Gastrocnemius medialis (tissue), 4 donors: ENCODE data around the gene DALRD3. TPM values are rescaled to one million over a fixed set of nuclear protein-coding genes. Genes with fewer than 3 reads are reported as not detected.
A peak's percentile ranks its signal among the peaks of the same experiment; 100 is the strongest.

Source experiments
- ATAC-seq, 2 donors: fragments of 150-250 bp; one replicate each; pipeline ENCODE4 v1.9.1; 2016
- DNase-seq, 2 donors: peaks; one replicate each; pipeline ENCODE4 v3.0.0-alpha.2; 2019
- H3K27ac ChIP-seq, 4 donors: fragments of 200-600 bp; sonication (generic); 1 replicate in 1 of 4; 2 replicates in 3 of 4; pipeline ENCODE4 v1.5.1; 2016 to 2018; ENCODE audit warnings: mild to moderate bottlenecking in 2 of 4, moderate library complexity in 1 of 4
- H3K27me3 ChIP-seq, 3 donors: fragments of 200-600 bp; sonication (generic) in 2 of 3; 1 replicate in 1 of 3; 2 replicates in 2 of 3; pipeline versions ENCODE4 v1.5.1 to v1.6.0; 2016 to 2019; ENCODE audit warnings: mild to moderate bottlenecking in 1 of 3, moderate library complexity in 1 of 3
- H3K36me3 ChIP-seq, 2 donors: fragments of 200-600 bp; sonication (generic) in 1 of 2; one replicate each; pipeline ENCODE4 v1.5.1; 2017 to 2018
- H3K4me1 ChIP-seq, 2 donors: fragments of 200-600 bp; sonication (generic) in 1 of 2; one replicate each; pipeline ENCODE4 v1.5.1; 2016 to 2017; ENCODE audit warnings: mild to moderate bottlenecking in 2 of 2
- H3K4me3 ChIP-seq, 4 donors: fragments of 200-600 bp; sonication (generic) in 3 of 4; 1 replicate in 1 of 4; 2 replicates in 3 of 4; pipeline ENCODE4 v1.5.1; 2016 to 2019; ENCODE audit warnings: mild to moderate bottlenecking in 2 of 4
- H3K9me3 ChIP-seq, 3 donors: fragments of 200-600 bp; sonication (generic) in 2 of 3; 1 replicate in 1 of 3; 2 replicates in 2 of 3; pipeline ENCODE4 v1.5.1; 2016 to 2019
- CTCF ChIP-seq, 5 experiments: fragments of 450-650 bp in 3 of 5; fragments of 200-600 bp in 2 of 5; sonication (generic) in 2 of 5; IDR thresholded peaks in 4 of 5; conservative IDR thresholded peaks in 1 of 5; 1 replicate in 4 of 5; 2 replicates in 1 of 5; pipeline ENCODE4 v1.5.1; 2016 to 2019; ENCODE audit warnings: antibody characterized with exemption in 5 of 5, mild to moderate bottlenecking in 3 of 5, moderate library complexity in 3 of 5
- POLR2A ChIP-seq, 2 donors: fragments of 450-650 bp; IDR thresholded peaks; one replicate each; pipeline ENCODE4 v1.6.1; 2017; ENCODE audit warnings: antibody characterized with exemption in 2 of 2, mild to moderate bottlenecking in 2 of 2, moderate library complexity in 2 of 2
- in situ Hi-C, 4 donors: fragments of 200-750 bp; cut with MboI; loops; one replicate each; pipeline versions ENCODE4 v1.15.0 to v1.8.0; 2017; ENCODE audit warnings: low sequenced_read_pairs in 4 of 4
- intact Hi-C: fragments of 100-400 bp; cut with DNase I; formaldehyde crosslinking; loops from one replicate; pipeline ENCODE4 v1.15.1; 2023; ENCODE audit warnings: low total_unique reads
- total RNA-seq, 4 donors: library from RNA; depleted of rRNA; stranded (reverse); fragments of >200 nt; gene quantifications; one replicate each; pipeline versions ENCODE4 v1.1.0 to v1.2.3, GENCODE V29; 2016

DALRD3 gene
- total RNA-seq, 4 donors from 2014 or later = 10.6 to 20.1 (median 16.3) TPM

- peak overlapping the region; percentile 95 to 100 (median 99) for H3K27ac ChIP-seq
- DNase-seq (peak; percentile 82 to 84), ATAC-seq (peak; percentile 61 to 68)
- no peaks in the 10 kb centered on the region for H3K27me3 ChIP-seq
- peaks cover 19 to 33% of the 10 kb centered on the region in 2 donors for H3K4me1 ChIP-seq
- in situ Hi-C loops = no loop called here
- H3K4me3 ChIP-seq = peak overlapping the region; percentile 85 to 99 (median 97)
- intact Hi-C loops = loop anchor here (1.0 kb wide), 3 partner anchors 13 to 86 kb away; partner anchors contain the start of genes P4HTM and QRICH1
- H3K9me3 ChIP-seq = no peaks in the 10 kb centered on the region
- peak in 1 of 5 experiments; percentile 3 for TF ChIP-seq CTCF (IDR thresholded peaks at IDR 0.05 in 4 of 5, conservative IDR thresholded peaks at IDR 0.05 in 1 of 5)
- no peak for TF ChIP-seq POLR2A (IDR thresholded peaks at IDR 0.05)
- H3K36me3 ChIP-seq = no peaks in the 10 kb centered on the region
Observed at GRCh38 chr3:49007771-49008528, 10.4 kb downstream of the DALRD3 start.

- Histone ChIP-seq H3K27me3 (no peaks in the 10 kb centered on the region), H3K4me3 (peak within 1 kb of the TSS; percentile 85 to 99 (median 97)), H3K4me1 (peaks cover 15 to 26% of the 10 kb centered on the region in 2 donors), H3K27ac (peak within 1 kb of the TSS; percentile 95 to 100 (median 99)), H3K36me3 (no peaks in the 10 kb centered on the region), H3K9me3 (no peaks in the 10 kb centered on the region)
- intact Hi-C loops = loop anchor here (1.0 kb wide), 3 partner anchors 14 to 87 kb away; partner anchors contain the start of genes P4HTM and QRICH1
- DNase-seq = peak; percentile 97 to 98
- in situ Hi-C loops = no loop called here
- TF ChIP-seq POLR2A (IDR thresholded peaks at IDR 0.05) (peak; percentile 74 to 80), CTCF (IDR thresholded peaks at IDR 0.05 in 4 of 5, conservative IDR thresholded peaks at IDR 0.05 in 1 of 5) (peak; percentile 33 to 66 (median 58))
- ATAC-seq = peak; percentile 91 to 94
Observed at GRCh38 chr3:49007068-49007770, 11.2 kb downstream of the DALRD3 start, which contains the start of gene WDR6. Gene WDR6, plus strand, starts transcription at chr3:49007391. Its CDS starts 41 bp downstream, at chr3:49007432.

- peak in 1 of 2 donors; percentile 2 for ATAC-seq
- H3K4me3 ChIP-seq = peak overlapping the region; percentile 85 to 99 (median 97)
- DNase-seq = no peak
- H3K36me3 ChIP-seq = no peaks in the 10 kb centered on the region
- in situ Hi-C loops = no loop called here
- TF ChIP-seq CTCF (IDR thresholded peaks at IDR 0.05 in 4 of 5, conservative IDR thresholded peaks at IDR 0.05 in 1 of 5) = no peak
- no peak for TF ChIP-seq POLR2A (IDR thresholded peaks at IDR 0.05)
- no peaks in the 10 kb centered on the region for H3K27me3 ChIP-seq
- no peaks in the 10 kb centered on the region for H3K9me3 ChIP-seq
- intact Hi-C loops = loop anchor here (1.0 kb wide), 3 partner anchors 15 to 88 kb away; partner anchors contain the start of genes P4HTM and QRICH1
- H3K27ac ChIP-seq = peak overlapping the region; percentile 95 to 100 (median 99)
- peaks cover 8 to 20% of the 10 kb centered on the region in 2 donors for H3K4me1 ChIP-seq
Observed at GRCh38 chr3:49006408-49007067, 11.8 kb downstream of the DALRD3 start.

- ATAC-seq = no peak
- Histone ChIP-seq H3K9me3 (no peaks in the 10 kb centered on the region), H3K4me3 (peak overlapping the region; percentile 85 to 99 (median 97)), H3K36me3 (no peaks in the 10 kb centered on the region), H3K27ac (peak overlapping the region; percentile 95 to 100 (median 99)), H3K27me3 (no peaks in the 10 kb centered on the region), H3K4me1 (peaks cover 8 to 20% of the 10 kb centered on the region in 2 donors)
- intact Hi-C loops = no loop called here
- TF ChIP-seq CTCF (IDR thresholded peaks at IDR 0.05 in 4 of 5, conservative IDR thresholded peaks at IDR 0.05 in 1 of 5) = no peak
- TF ChIP-seq POLR2A (IDR thresholded peaks at IDR 0.05) = no peak
- in situ Hi-C loops = no loop called here
- no peak for DNase-seq
Observed at GRCh38 chr3:49005998-49006397, 12.4 kb downstream of the DALRD3 start.
